A549 (cell line): Measurements from ENCODE around the gene MYO15B. TPM values are rescaled to one million over a fixed set of nuclear protein-coding genes. Genes with fewer than 3 reads are reported as not detected.

Source experiments
- ATAC-seq, 2 experiments: fragments of 200-7000 bp in 1 of 2; fragments of >200 bp in 1 of 2; cut with Nextera tagmentation in 1 of 2; cut with Tn5 transposase in 1 of 2; 3 replicates each; pipeline versions ENCODE4 v1.8.0 to v1.9.1; 2018 to 2020; ENCODE audit warnings: mild to moderate bottlenecking in 1 of 2, moderate library complexity in 1 of 2
- CTCF ChIA-PET: fragments of 300-600 bp; sonication (Branson Sonifier 250); formaldehyde crosslinking; extraction: SDS; loops from one replicate; lab custom pipeline; 2021; ENCODE audit warnings: antibody characterized with exemption, inconsistent platforms; lab: Yijun Ruan, JAX
- POLR2A ChIA-PET: fragments of 350-600 bp; formaldehyde crosslinking; extraction: SDS; loops from one replicate; lab custom pipeline; 2021; ENCODE audit warnings: antibody characterized with exemption, inconsistent platforms; lab: Yijun Ruan, JAX
- DNase-seq, 2 experiments: peaks; one replicate each; pipeline versions ENCODE4 v3.0.0 to v3.0.0-alpha.2; 2011 to 2016; ENCODE audit warnings: low read depth in 1 of 2, low spot score in 1 of 2
- FAIRE-seq: peaks from 2 replicates; lab custom pipeline; 2011; peaks lifted over from hg19 to GRCh38; lab: Jason Lieb, UNC
- H3K27ac ChIP-seq, 2 experiments: fragments of >200 bp; sonication (Bioruptor Twin); formaldehyde crosslinking; 3 replicates each; pipeline ENCODE4 v1.5.1; 2016 to 2017
- H3K4me1 ChIP-seq: fragments of >200 bp; sonication (Bioruptor Twin); formaldehyde crosslinking; 3 replicates; pipeline ENCODE4 v1.6.1; 2016
- H3K4me2 ChIP-seq: fragments of >200 bp; sonication (Bioruptor Twin); formaldehyde crosslinking; 3 replicates; pipeline ENCODE4 v1.6.1; 2016
- H3K4me3 ChIP-seq: fragments of >200 bp; sonication (Bioruptor Twin); formaldehyde crosslinking; 3 replicates; pipeline ENCODE4 v1.5.1; 2016
- H3K9me3 ChIP-seq: fragments of >200 bp; sonication (Bioruptor Twin); formaldehyde crosslinking; 3 replicates; pipeline ENCODE4 v1.6.1; 2016
- EHF ChIP-seq: fragments of 250-450 bp; sonication (Bioruptor Pico); IDR thresholded peaks from 2 replicates; pipeline ENCODE4 v1.5.0; 2020; ENCODE audit warnings: mild to moderate bottlenecking
- EHMT2 ChIP-seq: fragments of 200-600 bp; sonication (generic); IDR thresholded peaks from 2 replicates; pipeline ENCODE4 v1.6.1; 2016; ENCODE audit warnings: antibody characterized with exemption, low read depth, mild to moderate bottlenecking, moderate library complexity
- EP300 ChIP-seq, 2 experiments: fragments of >200 bp; sonication (Bioruptor Twin); formaldehyde crosslinking; IDR thresholded peaks; 2 replicates in 1 of 2; 3 replicates in 1 of 2; pipeline ENCODE4 v1.6.1; 2016 to 2017
- FOXS1 ChIP-seq: fragments of 250-450 bp; sonication (Bioruptor Pico); IDR thresholded peaks from 2 replicates; pipeline ENCODE4 v1.5.0; 2020; ENCODE audit warnings: mild to moderate bottlenecking, moderate library complexity
- HOXB5 ChIP-seq: fragments of 250-450 bp; sonication (Bioruptor Pico); IDR thresholded peaks from 2 replicates; pipeline ENCODE4 v1.5.0; 2020; ENCODE audit warnings: mild to moderate bottlenecking, moderate library complexity
- JUN ChIP-seq, 2 experiments: fragments of >200 bp; sonication (Bioruptor Twin); formaldehyde crosslinking; IDR thresholded peaks; 2 replicates in 1 of 2; 3 replicates in 1 of 2; pipeline ENCODE4 v1.6.1; 2016 to 2017
- JUNB ChIP-seq: fragments of >200 bp; sonication (Bioruptor Twin); formaldehyde crosslinking; IDR thresholded peaks from 2 replicates; pipeline ENCODE4 v1.6.1; 2016
- POLR2A ChIP-seq: IDR thresholded peaks from 2 replicates; pipeline ENCODE4 v1.6.1; 2012; ENCODE audit warnings: mild to moderate bottlenecking, low read length
- REST ChIP-seq: fragments of 200-600 bp; sonication (generic); IDR thresholded peaks from 2 replicates; pipeline ENCODE4 v1.6.1; 2016; ENCODE audit warnings: antibody characterized with exemption, mild to moderate bottlenecking, moderate library complexity
- ZC3H11A ChIP-seq: fragments of 450-650 bp; IDR thresholded peaks from 2 replicates; pipeline ENCODE4 v1.6.1; 2014; ENCODE audit warnings: antibody characterized with exemption, mild to moderate bottlenecking
- WGBS: methylation state at CpG from one replicate; pipeline ENCODE4 v1.1.6; 2017; ENCODE audit errors: missing lambda C conversion rate; 5-methylcytosine and 5-hydroxymethylcytosine counted together
- polyA plus RNA-seq, 4 experiments: library from polyadenylated mRNA; depleted of rRNA in 3 of 4; stranded (reverse); fragments of >200 nt; fragmentation: RNase III in 1 of 4; extraction: RNeasy Plus Mini Kit Qiagen cat#74134 plus additional on column Dnase treatment in 1 of 4; gene quantifications; 2 replicates in 3 of 4; 3 replicates in 1 of 4; pipeline ENCODE4 v1.2.3, GENCODE V29; 2011 to 2017
- TF ChIP-seq, protein P1 (sequence below): fragments of >200 bp; sonication (Bioruptor Twin); formaldehyde crosslinking; IDR thresholded peaks from 3 replicates; pipeline ENCODE4 v1.5.1; 2016
- TF ChIP-seq, protein P2 (sequence below): fragments of 250-450 bp; sonication (Bioruptor Pico); IDR thresholded peaks from 2 replicates; pipeline ENCODE4 v1.5.0; 2020; ENCODE audit warnings: low read depth, mild to moderate bottlenecking, moderate library complexity
- TF ChIP-seq, protein P3 (sequence below): IDR thresholded peaks from 2 replicates; pipeline ENCODE4 v1.6.1; 2012; ENCODE audit warnings: low read depth, borderline replicate concordance

MYO15B gene
- polyA plus RNA-seq, 2 of the 4 experiments (the other 2 are of a cell fraction), result 12.4 to 33.9 TPM

- TF ChIP-seq, protein P1, sequence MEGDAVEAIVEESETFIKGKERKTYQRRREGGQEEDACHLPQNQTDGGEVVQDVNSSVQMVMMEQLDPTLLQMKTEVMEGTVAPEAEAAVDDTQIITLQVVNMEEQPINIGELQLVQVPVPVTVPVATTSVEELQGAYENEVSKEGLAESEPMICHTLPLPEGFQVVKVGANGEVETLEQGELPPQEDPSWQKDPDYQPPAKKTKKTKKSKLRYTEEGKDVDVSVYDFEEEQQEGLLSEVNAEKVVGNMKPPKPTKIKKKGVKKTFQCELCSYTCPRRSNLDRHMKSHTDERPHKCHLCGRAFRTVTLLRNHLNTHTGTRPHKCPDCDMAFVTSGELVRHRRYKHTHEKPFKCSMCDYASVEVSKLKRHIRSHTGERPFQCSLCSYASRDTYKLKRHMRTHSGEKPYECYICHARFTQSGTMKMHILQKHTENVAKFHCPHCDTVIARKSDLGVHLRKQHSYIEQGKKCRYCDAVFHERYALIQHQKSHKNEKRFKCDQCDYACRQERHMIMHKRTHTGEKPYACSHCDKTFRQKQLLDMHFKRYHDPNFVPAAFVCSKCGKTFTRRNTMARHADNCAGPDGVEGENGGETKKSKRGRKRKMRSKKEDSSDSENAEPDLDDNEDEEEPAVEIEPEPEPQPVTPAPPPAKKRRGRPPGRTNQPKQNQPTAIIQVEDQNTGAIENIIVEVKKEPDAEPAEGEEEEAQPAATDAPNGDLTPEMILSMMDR, result 0 out of 3 replicates have a peak, but pooled peaks have one; percentile 8
- no peak for TF ChIP-seq FOXS1 (CRISPR knock-in tag)
- 0 out of 2 replicates have a peak, but pooled peaks have one; percentile 18 for TF ChIP-seq JUNB
- peak in 1 of 2 experiments; percentile 58; a peak in 2 of 5 replicates for TF ChIP-seq EP300 (IDR thresholded peaks at IDR 0.05)
- TF ChIP-seq, protein P2, sequence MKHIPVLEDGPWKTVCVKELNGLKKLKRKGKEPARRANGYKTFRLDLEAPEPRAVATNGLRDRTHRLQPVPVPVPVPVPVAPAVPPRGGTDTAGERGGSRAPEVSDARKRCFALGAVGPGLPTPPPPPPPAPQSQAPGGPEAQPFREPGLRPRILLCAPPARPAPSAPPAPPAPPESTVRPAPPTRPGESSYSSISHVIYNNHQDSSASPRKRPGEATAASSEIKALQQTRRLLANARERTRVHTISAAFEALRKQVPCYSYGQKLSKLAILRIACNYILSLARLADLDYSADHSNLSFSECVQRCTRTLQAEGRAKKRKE, result no peak
- no peak for TF ChIP-seq HOXB5
Measured at GRCh38 chr17:75557075-75557851, 30.3 kb upstream of the MYO15B start (continued).

- no peak for TF ChIP-seq POLR2A
- TF ChIP-seq, protein P3, sequence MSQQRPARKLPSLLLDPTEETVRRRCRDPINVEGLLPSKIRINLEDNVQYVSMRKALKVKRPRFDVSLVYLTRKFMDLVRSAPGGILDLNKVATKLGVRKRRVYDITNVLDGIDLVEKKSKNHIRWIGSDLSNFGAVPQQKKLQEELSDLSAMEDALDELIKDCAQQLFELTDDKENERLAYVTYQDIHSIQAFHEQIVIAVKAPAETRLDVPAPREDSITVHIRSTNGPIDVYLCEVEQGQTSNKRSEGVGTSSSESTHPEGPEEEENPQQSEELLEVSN, result 0 out of 2 replicates have a peak, but pooled peaks have one; percentile 2
- no peak for TF ChIP-seq EHMT2
- CTCF ChIA-PET, result interaction anchor here (0.6 to 2.1 kb wide), 11 partner anchors 8 to 189 kb away, joined by 3 to 7 read pairs (median 3); partner anchors contain the start of genes SMIM5 and TSEN54
- peak overlapping the region; percentile 93 to 95 for H3K27ac ChIP-seq
Measured at GRCh38 chr17:75557852-75558665, 29.5 kb upstream of the MYO15B start.

DNA sequence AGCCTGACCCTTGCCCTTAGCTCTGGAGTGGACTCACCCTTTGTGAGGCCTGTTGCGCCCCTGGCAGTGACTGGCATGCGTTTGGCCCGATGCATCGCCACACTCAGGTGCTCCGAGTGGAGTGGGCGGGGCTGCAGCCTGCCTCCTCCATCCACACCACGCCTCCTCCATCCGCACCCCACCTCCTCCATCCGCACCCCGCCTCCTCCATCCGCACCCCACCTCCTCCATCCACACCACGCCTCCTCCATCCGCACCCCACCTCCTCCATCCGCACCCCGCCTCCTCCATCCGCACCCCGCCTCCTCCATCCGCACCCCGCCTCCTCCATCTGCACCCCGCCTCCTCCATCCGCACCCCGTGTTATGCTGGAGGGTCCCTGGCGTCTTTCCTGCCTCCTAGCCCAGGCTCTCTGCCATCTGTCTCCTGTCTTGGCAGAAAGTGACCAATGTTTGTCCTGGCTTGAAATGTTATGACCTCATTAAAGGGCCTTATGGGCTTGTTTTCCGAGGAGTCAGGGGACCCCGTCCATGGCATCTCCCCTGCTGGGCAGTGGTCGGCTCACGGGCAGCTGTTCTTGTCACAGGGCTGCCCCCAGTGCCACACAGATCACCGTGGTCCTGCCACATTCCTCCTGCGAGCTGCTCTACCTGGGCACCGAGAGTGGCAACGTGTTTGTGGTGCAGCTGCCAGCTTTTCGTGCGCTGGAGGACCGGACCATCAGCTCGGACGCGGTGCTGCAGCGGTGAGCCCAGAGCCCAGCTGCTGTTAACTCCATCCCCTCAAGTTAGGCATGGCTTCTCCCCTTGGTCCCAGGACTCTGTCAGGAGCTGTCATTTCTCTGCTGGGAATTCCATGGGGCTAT, 28.7 kb upstream of the MYO15B start:
- H3K4me2 ChIP-seq, result peak overlapping the region; percentile 89
- POLR2A ChIA-PET, result no interaction called here
- CTCF ChIA-PET, result interaction anchor here (0.6 to 2.7 kb wide), 14 partner anchors 7 to 189 kb away, joined by 3 to 12 read pairs (median 4); partner anchors contain the start of genes SMIM5 and TSEN54
- peak overlapping the region; percentile 93 to 95 for H3K27ac ChIP-seq
- TF ChIP-seq EHF (CRISPR knock-in tag) (no peak), ZC3H11A (no peak), JUN (IDR thresholded peaks at IDR 0.05) (no peak), REST (no peak)
- 92% methylated on average over 32 of the region's 38 CpGs for WGBS
- H3K4me1 ChIP-seq, result peaks cover 67% of the 10 kb centered on the region
- H3K9me3 ChIP-seq, result no peaks in the 10 kb centered on the region
- no peak for DNase-seq
- no peak for ATAC-seq
- H3K4me3 ChIP-seq, result no peak overlapping the region
- no peak for FAIRE-seq

More at GRCh38 chr17:75557852-75558665, 29.5 kb upstream of the MYO15B start:
- 63% methylated on average over 17 of the region's 18 CpGs for WGBS
- Histone ChIP-seq H3K4me2 (peak overlapping the region; percentile 89), H3K4me3 (no peak overlapping the region), H3K4me1 (peaks cover 75% of the 10 kb centered on the region), H3K9me3 (no peaks in the 10 kb centered on the region)
- FAIRE-seq (no peak), DNase-seq (no peak), ATAC-seq (peak; percentile 20 to 38; a peak in 3 of 6 replicates)
- POLR2A ChIA-PET, result interaction anchor here (0.6 to 1.3 kb wide), 2 partner anchors 33 to 42 kb away, joined by 3 to 4 read pairs; partner anchors contain the start of gene TSEN54
